GM23338 (cell line): ENCODE data around the gene FRAT2. TPM values are rescaled to one million over a fixed set of nuclear protein-coding genes. Genes with fewer than 3 reads are reported as not detected.

Experiments used
- ATAC-seq: fragments of 200-7000 bp; cut with Tn5 transposase; 3 replicates; pipeline ENCODE4 v1.9.1; 2020
- DNase-seq: peaks from one replicate; pipeline ENCODE4 v3.0.0-alpha.2; 2015; ENCODE audit warnings: low spot score
- H2AFZ ChIP-seq: fragments of 200-600 bp; sonication (generic); 2 replicates; pipeline ENCODE4 v1.8.0; 2016; ENCODE audit warnings: antibody characterized with exemption, mild to moderate bottlenecking, moderate library complexity
- H3F3A ChIP-seq: fragments of 200-600 bp; sonication (generic); replicated peaks from 2 replicates; pipeline ENCODE4 v1.8.0; 2017; ENCODE audit warnings: antibody characterized with exemption, mixed run types, low read depth
- H3K27ac ChIP-seq: fragments of 200-600 bp; sonication (generic); 2 replicates; pipeline ENCODE4 v1.6.1; 2016; ENCODE audit warnings: low read depth
- H3K27me3 ChIP-seq: fragments of 200-600 bp; sonication (generic); 2 replicates; pipeline ENCODE4 v1.8.0; 2016; ENCODE audit warnings: mild to moderate bottlenecking, mixed run types, moderate library complexity; ENCODE audit not compliant: insufficient read depth
- H3K36me3 ChIP-seq: fragments of 200-600 bp; sonication (generic); 2 replicates; pipeline ENCODE4 v1.8.0; 2016; ENCODE audit warnings: mild to moderate bottlenecking; ENCODE audit not compliant: insufficient read depth
- H3K4me1 ChIP-seq: fragments of 200-600 bp; sonication (generic); 2 replicates; pipeline ENCODE4 v1.8.0; 2016; ENCODE audit warnings: mild to moderate bottlenecking, moderate library complexity; ENCODE audit not compliant: insufficient read depth
- H3K4me2 ChIP-seq: fragments of 200-600 bp; sonication (generic); 2 replicates; pipeline ENCODE4 v1.7.1; 2017; ENCODE audit warnings: mixed run types
- H3K4me3 ChIP-seq: fragments of 200-600 bp; sonication (generic); 2 replicates; pipeline ENCODE4 v1.6.1; 2016; ENCODE audit warnings: mixed run types
- H3K79me2 ChIP-seq: fragments of 200-600 bp; sonication (generic); replicated peaks from 2 replicates; pipeline ENCODE4 v1.8.0; 2017; ENCODE audit warnings: mild to moderate bottlenecking; ENCODE audit not compliant: insufficient read depth
- H3K9me2 ChIP-seq: fragments of 200-600 bp; sonication (generic); 2 replicates; pipeline ENCODE4 v1.8.0; 2017; ENCODE audit not compliant: insufficient read depth
- H4K20me1 ChIP-seq: fragments of 200-600 bp; sonication (generic); replicated peaks from 2 replicates; pipeline ENCODE4 v1.8.0; 2017; ENCODE audit warnings: mild to moderate bottlenecking; ENCODE audit not compliant: insufficient read depth
- H3K27ac Mint-ChIP-seq: 2 replicates; pipeline ENCODE4 v1.8.0; 2020; ENCODE audit warnings: inconsistent platforms, mild to moderate bottlenecking, moderate library complexity, mixed read lengths
- H3K27me3 Mint-ChIP-seq: 3 replicates; pipeline ENCODE4 v1.8.0; 2022; ENCODE audit warnings: low read depth, mild to moderate bottlenecking, moderate library complexity, mixed read lengths, inconsistent platforms; ENCODE audit not compliant: insufficient read depth, poor library complexity
- H3K36me3 Mint-ChIP-seq: 3 replicates; pipeline ENCODE4 v1.8.0; 2021; ENCODE audit warnings: low read depth, mild to moderate bottlenecking, inconsistent platforms, moderate library complexity, mixed read lengths
- H3K4me1 Mint-ChIP-seq: 3 replicates; pipeline ENCODE4 v1.8.0; 2020; ENCODE audit warnings: mild to moderate bottlenecking, inconsistent platforms, mixed read lengths
- H3K4me3 Mint-ChIP-seq: 3 replicates; pipeline ENCODE4 v1.8.0; 2021; ENCODE audit warnings: moderate library complexity, mild to moderate bottlenecking, inconsistent platforms, mixed read lengths
- H3K9me3 Mint-ChIP-seq: 3 replicates; pipeline ENCODE4 v1.8.0; 2020; ENCODE audit warnings: moderate library complexity, mild to moderate bottlenecking, inconsistent platforms, mixed read lengths
- CREB1 ChIP-seq: fragments of 250-450 bp; sonication (Bioruptor Pico); IDR thresholded peaks from 2 replicates; pipeline ENCODE4 v1.5.0; 2020; ENCODE audit warnings: low read depth, mild to moderate bottlenecking, moderate library complexity
- EZH2 ChIP-seq: fragments of 200-600 bp; sonication (generic); IDR thresholded peaks from one replicate; pipeline ENCODE4 v1.8.0; 2017; ENCODE audit warnings: antibody characterized with exemption, mild to moderate bottlenecking, low read depth; ENCODE audit not compliant: unreplicated experiment
- EZH2phosphoT487 ChIP-seq: fragments of 200-600 bp; sonication (generic); IDR thresholded peaks from one replicate; pipeline ENCODE4 v1.8.1; 2018; ENCODE audit warnings: antibody characterized with exemption; ENCODE audit not compliant: unreplicated experiment
- JUNB ChIP-seq: IDR thresholded peaks from one replicate; pipeline ENCODE4 v1.6.1; 2016; ENCODE audit warnings: antibody characterized with exemption; ENCODE audit not compliant: unreplicated experiment
- NANOG ChIP-seq: IDR thresholded peaks from 2 replicates; pipeline ENCODE4 v1.6.1; 2016; ENCODE audit warnings: antibody characterized with exemption, borderline replicate concordance
- POLR2AphosphoS5 ChIP-seq: IDR thresholded peaks from 2 replicates; pipeline ENCODE4 v1.6.1; 2016; ENCODE audit warnings: antibody characterized with exemption, low read depth
- STAT1 ChIP-seq: IDR thresholded peaks from one replicate; pipeline ENCODE4 v1.6.1; 2016; ENCODE audit warnings: antibody characterized with exemption; ENCODE audit not compliant: unreplicated experiment
- ZNF114 ChIP-seq: fragments of 250-450 bp; sonication (Bioruptor Pico); IDR thresholded peaks from 2 replicates; pipeline ENCODE4 v1.5.0; 2020; ENCODE audit warnings: mild to moderate bottlenecking, moderate library complexity
- ZNF331 ChIP-seq: fragments of 250-450 bp; sonication (Bioruptor Pico); IDR thresholded peaks from 2 replicates; pipeline ENCODE4 v1.5.0; 2020; ENCODE audit warnings: low read depth, mild to moderate bottlenecking, moderate library complexity
- polyA plus RNA-seq: library from polyadenylated mRNA; unstranded; fragments of >200 nt; fragmentation: Nextera tagmentation; extraction: Ambion mirVana; gene quantifications from 2 replicates; pipeline ENCODE4 v1.2.1, GENCODE V29; 2016
- total RNA-seq: library from RNA; depleted of rRNA; stranded (reverse); fragments of >200 nt; shearing (Covaris generic); gene quantifications from 2 replicates; pipeline ENCODE4 v1.2.3, GENCODE V29; 2014
- TF ChIP-seq, protein P1 (sequence below): fragments of 250-450 bp; sonication (Bioruptor Pico); IDR thresholded peaks from 2 replicates; pipeline ENCODE4 v1.5.0; 2020; ENCODE audit warnings: mild to moderate bottlenecking, moderate library complexity
- TF ChIP-seq, protein P2 (sequence below), 2 experiments: fragments of 200-600 bp in 1 of 2; sonication (generic) in 1 of 2; conservative IDR thresholded peaks; 2 replicates each; pipeline versions ENCODE4 v1.5.1 to v1.6.1; 2016 to 2017; ENCODE audit warnings: antibody characterized with exemption in 2 of 2, low read depth in 2 of 2, mild to moderate bottlenecking in 2 of 2, moderate library complexity in 1 of 2
- TF ChIP-seq, protein P3 (sequence below): IDR thresholded peaks from one replicate; pipeline ENCODE4 v1.6.1; 2018; ENCODE audit warnings: antibody characterized with exemption; ENCODE audit not compliant: unreplicated experiment
- TF ChIP-seq, protein P4 (sequence below): IDR thresholded peaks from 2 replicates; pipeline ENCODE4 v1.6.1; 2016; ENCODE audit warnings: antibody characterized with exemption

Gene FRAT2
- total and polyA plus RNA-seq, 2 experiments from 2014 or later, result 24.5 to 109 TPM

DNA sequence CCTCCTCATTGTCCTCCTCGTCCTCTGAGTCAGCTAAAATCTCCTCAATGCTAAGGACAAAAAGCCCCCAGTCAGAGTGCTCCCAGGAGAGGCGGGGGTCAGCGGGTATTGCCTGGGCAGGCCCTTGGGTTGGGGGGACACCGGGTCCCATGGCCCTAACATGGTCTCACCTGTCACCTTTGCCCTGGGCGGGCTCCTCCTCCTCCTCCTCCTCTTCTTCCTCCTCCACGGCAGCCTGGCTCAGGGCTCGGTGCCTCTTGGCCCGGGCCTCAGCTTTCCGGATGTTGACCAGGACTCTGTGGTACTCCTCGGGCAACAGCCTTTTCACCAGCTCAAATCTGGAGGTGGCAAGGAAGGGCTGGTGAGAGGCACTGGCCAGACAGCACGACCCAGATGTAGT, 32.0 kb upstream of the FRAT2 start:
- Histone ChIP-seq H3K36me3 (peaks cover 18% of the 10 kb centered on the region), H3K9me2 (no peaks in the 10 kb centered on the region), H2AFZ (no peak overlapping the region), H3K4me2 (no peak overlapping the region), H3F3A (0 out of 2 replicates have a peak, but pooled peaks cover 4% of the 10 kb centered on the region), H3K4me3 (no peak overlapping the region), H3K79me2 (no peaks in the 10 kb centered on the region), H3K27me3 (no peaks in the 10 kb centered on the region), H3K4me1 (no peaks in the 10 kb centered on the region), H3K27ac (no peak overlapping the region), H4K20me1 (no peaks in the 10 kb centered on the region; the same call in 1 of the 2 replicates)
- no peaks in the 10 kb centered on the region; the same call in 2 of the 3 replicates for H3K9me3 Mint-ChIP-seq
- ATAC-seq, result no peak
- no peak overlapping the region for H3K27ac Mint-ChIP-seq
- DNase-seq, result no peak
- TF ChIP-seq STAT1 (no peak), JUNB (no peak), ZNF114 (CRISPR knock-in tag) (no peak), CREB1 (CRISPR knock-in tag) (no peak), NANOG (no peak), POLR2AphosphoS5 (no peak), ZNF331 (no peak), EZH2phosphoT487 (no peak), EZH2 (no peak)
- TF ChIP-seq, protein P1, sequence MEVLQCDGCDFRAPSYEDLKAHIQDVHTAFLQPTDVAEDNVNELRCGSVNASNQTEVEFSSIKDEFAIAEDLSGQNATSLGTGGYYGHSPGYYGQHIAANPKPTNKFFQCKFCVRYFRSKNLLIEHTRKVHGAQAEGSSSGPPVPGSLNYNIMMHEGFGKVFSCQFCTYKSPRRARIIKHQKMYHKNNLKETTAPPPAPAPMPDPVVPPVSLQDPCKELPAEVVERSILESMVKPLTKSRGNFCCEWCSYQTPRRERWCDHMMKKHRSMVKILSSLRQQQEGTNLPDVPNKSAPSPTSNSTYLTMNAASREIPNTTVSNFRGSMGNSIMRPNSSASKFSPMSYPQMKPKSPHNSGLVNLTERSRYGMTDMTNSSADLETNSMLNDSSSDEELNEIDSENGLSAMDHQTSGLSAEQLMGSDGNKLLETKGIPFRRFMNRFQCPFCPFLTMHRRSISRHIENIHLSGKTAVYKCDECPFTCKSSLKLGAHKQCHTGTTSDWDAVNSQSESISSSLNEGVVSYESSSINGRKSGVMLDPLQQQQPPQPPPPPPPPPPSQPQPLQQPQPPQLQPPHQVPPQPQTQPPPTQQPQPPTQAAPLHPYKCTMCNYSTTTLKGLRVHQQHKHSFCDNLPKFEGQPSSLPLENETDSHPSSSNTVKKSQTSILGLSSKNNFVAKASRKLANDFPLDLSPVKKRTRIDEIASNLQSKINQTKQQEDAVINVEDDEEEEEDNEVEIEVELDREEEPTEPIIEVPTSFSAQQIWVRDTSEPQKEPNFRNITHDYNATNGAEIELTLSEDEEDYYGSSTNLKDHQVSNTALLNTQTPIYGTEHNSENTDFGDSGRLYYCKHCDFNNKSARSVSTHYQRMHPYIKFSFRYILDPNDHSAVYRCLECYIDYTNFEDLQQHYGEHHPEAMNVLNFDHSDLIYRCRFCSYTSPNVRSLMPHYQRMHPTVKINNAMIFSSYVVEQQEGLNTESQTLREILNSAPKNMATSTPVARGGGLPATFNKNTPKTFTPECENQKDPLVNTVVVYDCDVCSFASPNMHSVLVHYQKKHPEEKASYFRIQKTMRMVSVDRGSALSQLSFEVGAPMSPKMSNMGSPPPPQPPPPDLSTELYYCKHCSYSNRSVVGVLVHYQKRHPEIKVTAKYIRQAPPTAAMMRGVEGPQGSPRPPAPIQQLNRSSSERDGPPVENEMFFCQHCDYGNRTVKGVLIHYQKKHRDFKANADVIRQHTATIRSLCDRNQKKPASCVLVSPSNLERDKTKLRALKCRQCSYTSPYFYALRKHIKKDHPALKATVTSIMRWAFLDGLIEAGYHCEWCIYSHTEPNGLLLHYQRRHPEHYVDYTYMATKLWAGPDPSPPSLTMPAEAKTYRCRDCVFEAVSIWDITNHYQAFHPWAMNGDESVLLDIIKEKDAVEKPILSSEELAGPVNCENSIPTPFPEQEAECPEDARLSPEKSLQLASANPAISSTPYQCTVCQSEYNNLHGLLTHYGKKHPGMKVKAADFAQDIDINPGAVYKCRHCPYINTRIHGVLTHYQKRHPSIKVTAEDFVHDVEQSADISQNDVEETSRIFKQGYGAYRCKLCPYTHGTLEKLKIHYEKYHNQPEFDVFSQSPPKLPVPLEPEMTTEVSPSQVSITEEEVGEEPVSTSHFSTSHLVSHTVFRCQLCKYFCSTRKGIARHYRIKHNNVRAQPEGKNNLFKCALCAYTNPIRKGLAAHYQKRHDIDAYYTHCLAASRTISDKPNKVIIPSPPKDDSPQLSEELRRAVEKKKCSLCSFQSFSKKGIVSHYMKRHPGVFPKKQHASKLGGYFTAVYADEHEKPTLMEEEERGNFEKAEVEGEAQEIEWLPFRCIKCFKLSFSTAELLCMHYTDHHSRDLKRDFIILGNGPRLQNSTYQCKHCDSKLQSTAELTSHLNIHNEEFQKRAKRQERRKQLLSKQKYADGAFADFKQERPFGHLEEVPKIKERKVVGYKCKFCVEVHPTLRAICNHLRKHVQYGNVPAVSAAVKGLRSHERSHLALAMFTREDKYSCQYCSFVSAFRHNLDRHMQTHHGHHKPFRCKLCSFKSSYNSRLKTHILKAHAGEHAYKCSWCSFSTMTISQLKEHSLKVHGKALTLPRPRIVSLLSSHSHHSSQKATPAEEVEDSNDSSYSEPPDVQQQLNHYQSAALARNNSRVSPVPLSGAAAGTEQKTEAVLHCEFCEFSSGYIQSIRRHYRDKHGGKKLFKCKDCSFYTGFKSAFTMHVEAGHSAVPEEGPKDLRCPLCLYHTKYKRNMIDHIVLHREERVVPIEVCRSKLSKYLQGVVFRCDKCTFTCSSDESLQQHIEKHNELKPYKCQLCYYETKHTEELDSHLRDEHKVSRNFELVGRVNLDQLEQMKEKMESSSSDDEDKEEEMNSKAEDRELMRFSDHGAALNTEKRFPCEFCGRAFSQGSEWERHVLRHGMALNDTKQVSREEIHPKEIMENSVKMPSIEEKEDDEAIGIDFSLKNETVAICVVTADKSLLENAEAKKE (CRISPR knock-in tag), result no peak
- TF ChIP-seq, protein P2, sequence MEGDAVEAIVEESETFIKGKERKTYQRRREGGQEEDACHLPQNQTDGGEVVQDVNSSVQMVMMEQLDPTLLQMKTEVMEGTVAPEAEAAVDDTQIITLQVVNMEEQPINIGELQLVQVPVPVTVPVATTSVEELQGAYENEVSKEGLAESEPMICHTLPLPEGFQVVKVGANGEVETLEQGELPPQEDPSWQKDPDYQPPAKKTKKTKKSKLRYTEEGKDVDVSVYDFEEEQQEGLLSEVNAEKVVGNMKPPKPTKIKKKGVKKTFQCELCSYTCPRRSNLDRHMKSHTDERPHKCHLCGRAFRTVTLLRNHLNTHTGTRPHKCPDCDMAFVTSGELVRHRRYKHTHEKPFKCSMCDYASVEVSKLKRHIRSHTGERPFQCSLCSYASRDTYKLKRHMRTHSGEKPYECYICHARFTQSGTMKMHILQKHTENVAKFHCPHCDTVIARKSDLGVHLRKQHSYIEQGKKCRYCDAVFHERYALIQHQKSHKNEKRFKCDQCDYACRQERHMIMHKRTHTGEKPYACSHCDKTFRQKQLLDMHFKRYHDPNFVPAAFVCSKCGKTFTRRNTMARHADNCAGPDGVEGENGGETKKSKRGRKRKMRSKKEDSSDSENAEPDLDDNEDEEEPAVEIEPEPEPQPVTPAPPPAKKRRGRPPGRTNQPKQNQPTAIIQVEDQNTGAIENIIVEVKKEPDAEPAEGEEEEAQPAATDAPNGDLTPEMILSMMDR (conservative IDR thresholded peaks at IDR 0.05; ENCODE audit: low read depth in 2 of 2), result no peak
- TF ChIP-seq, protein P3, sequence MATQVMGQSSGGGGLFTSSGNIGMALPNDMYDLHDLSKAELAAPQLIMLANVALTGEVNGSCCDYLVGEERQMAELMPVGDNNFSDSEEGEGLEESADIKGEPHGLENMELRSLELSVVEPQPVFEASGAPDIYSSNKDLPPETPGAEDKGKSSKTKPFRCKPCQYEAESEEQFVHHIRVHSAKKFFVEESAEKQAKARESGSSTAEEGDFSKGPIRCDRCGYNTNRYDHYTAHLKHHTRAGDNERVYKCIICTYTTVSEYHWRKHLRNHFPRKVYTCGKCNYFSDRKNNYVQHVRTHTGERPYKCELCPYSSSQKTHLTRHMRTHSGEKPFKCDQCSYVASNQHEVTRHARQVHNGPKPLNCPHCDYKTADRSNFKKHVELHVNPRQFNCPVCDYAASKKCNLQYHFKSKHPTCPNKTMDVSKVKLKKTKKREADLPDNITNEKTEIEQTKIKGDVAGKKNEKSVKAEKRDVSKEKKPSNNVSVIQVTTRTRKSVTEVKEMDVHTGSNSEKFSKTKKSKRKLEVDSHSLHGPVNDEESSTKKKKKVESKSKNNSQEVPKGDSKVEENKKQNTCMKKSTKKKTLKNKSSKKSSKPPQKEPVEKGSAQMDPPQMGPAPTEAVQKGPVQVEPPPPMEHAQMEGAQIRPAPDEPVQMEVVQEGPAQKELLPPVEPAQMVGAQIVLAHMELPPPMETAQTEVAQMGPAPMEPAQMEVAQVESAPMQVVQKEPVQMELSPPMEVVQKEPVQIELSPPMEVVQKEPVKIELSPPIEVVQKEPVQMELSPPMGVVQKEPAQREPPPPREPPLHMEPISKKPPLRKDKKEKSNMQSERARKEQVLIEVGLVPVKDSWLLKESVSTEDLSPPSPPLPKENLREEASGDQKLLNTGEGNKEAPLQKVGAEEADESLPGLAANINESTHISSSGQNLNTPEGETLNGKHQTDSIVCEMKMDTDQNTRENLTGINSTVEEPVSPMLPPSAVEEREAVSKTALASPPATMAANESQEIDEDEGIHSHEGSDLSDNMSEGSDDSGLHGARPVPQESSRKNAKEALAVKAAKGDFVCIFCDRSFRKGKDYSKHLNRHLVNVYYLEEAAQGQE, result no peak
- TF ChIP-seq, protein P4, sequence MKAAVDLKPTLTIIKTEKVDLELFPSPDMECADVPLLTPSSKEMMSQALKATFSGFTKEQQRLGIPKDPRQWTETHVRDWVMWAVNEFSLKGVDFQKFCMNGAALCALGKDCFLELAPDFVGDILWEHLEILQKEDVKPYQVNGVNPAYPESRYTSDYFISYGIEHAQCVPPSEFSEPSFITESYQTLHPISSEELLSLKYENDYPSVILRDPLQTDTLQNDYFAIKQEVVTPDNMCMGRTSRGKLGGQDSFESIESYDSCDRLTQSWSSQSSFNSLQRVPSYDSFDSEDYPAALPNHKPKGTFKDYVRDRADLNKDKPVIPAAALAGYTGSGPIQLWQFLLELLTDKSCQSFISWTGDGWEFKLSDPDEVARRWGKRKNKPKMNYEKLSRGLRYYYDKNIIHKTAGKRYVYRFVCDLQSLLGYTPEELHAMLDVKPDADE, result no peak
- peaks cover 8% of the 10 kb centered on the region for H3K27me3 Mint-ChIP-seq
- no peaks in the 10 kb centered on the region; the same call in 2 of the 3 replicates for H3K4me1 Mint-ChIP-seq
- peaks cover 79% of the 10 kb centered on the region for H3K36me3 Mint-ChIP-seq
- H3K4me3 Mint-ChIP-seq, result no peak overlapping the region
